Stomach (tissue), 4 donors: ENCODE results near the gene ARID1B.

Experiments
- EP300 ChIP-seq: sonication (generic); formaldehyde crosslinking; IDR thresholded peaks from one replicate; pipeline ENCODE4 v1.6.1; 2017; ENCODE audit warnings: antibody characterized with exemption
- POLR2A ChIP-seq, 4 donors: fragments of 450-650 bp; IDR thresholded peaks; one replicate each; pipeline ENCODE4 v1.6.1; 2016; ENCODE audit warnings: antibody characterized with exemption in 4 of 4, control low read depth in 2 of 4, mild to moderate bottlenecking in 1 of 4, moderate library complexity in 1 of 4
- POLR2AphosphoS5 ChIP-seq, 3 donors: sonication (generic); formaldehyde crosslinking; IDR thresholded peaks; one replicate each; pipeline ENCODE4 v1.6.1; 2016; ENCODE audit warnings: antibody characterized with exemption in 3 of 3
- TF ChIP-seq, protein P1 (sequence below), 7 experiments: fragments of 450-650 bp in 4 of 7; fragments of 200-600 bp in 3 of 7; sonication (generic) in 3 of 7; IDR thresholded peaks; one replicate each; pipeline ENCODE4 v1.5.1; 2016 to 2019; ENCODE audit warnings: antibody characterized with exemption in 7 of 7, control low read depth in 2 of 7, mild to moderate bottlenecking in 1 of 7

DNA sequence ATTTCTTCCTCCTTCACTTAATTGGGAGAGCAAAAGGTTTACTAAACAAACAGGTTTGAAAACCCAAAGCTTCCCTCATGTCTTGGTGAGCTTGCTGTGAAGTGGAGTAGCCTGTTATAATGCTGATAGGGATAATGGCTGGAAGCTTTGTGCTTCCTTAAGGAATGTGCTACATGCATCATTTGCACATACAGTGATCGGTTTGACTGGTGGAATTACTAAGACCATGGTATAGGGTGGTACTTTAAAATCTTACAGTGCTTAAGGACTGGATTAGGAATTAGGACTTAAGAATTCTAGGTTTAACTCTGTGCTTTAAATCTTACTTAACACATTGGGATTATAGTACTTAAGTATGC is 75.7 kb downstream of the ARID1B start:
- TF ChIP-seq, protein P1, sequence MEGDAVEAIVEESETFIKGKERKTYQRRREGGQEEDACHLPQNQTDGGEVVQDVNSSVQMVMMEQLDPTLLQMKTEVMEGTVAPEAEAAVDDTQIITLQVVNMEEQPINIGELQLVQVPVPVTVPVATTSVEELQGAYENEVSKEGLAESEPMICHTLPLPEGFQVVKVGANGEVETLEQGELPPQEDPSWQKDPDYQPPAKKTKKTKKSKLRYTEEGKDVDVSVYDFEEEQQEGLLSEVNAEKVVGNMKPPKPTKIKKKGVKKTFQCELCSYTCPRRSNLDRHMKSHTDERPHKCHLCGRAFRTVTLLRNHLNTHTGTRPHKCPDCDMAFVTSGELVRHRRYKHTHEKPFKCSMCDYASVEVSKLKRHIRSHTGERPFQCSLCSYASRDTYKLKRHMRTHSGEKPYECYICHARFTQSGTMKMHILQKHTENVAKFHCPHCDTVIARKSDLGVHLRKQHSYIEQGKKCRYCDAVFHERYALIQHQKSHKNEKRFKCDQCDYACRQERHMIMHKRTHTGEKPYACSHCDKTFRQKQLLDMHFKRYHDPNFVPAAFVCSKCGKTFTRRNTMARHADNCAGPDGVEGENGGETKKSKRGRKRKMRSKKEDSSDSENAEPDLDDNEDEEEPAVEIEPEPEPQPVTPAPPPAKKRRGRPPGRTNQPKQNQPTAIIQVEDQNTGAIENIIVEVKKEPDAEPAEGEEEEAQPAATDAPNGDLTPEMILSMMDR (IDR thresholded peaks at IDR 0.05), result no peak
- TF ChIP-seq POLR2A (IDR thresholded peaks at IDR 0.05) (no peak), POLR2AphosphoS5 (IDR thresholded peaks at IDR 0.05) (no peak), EP300 (no peak)
